Posterior cingulate gyrus (tissue), 11 donors: Measurements from ENCODE around the gene OR6T1.

Experiments used
- DNase-seq, 10 donors: peaks; one replicate each; pipeline versions ENCODE4 v3.0.0 to v3.0.0-alpha.2; 2020 to 2021; ENCODE audit warnings: mixed read lengths in 3 of 10
- intact Hi-C: fragments of 100-400 bp; cut with DNase I; formaldehyde crosslinking; loops from one replicate; pipeline ENCODE4 v1.15.1; 2023

The OR6T1 gene

GRCh38 chr11:123943738-123944137 is at the start of gene OR6T1:
Gene OR6T1 (minus strand): TSS chr11:123943838. CDS start chr11:123943838, 0 bp downstream.
- intact Hi-C loops = no loop called here
- no peak for DNase-seq

- peak in 1 of 10 donors; percentile 79 for DNase-seq
- intact Hi-C loops = no loop called here
These were observed 35.7 kb upstream of the OR6T1 start for GRCh38 chr11:123979311-123979710.

- intact Hi-C loops = no loop called here
- DNase-seq = no peak
These were observed 34.2 kb upstream of the OR6T1 start, which contains the start of gene OR10S1 for GRCh38 chr11:123977731-123978347. Gene OR10S1 (minus strand): TSS chr11:123977781. CDS start chr11:123977664, 117 bp downstream.

GRCh38 chr11:123976770-123977560 is 33.3 kb upstream of the OR6T1 start:
- DNase-seq = no peak
- intact Hi-C loops = no loop called here

GRCh38 chr11:123973816-123974215 is 30.2 kb upstream of the OR6T1 start:
- intact Hi-C loops = no loop called here
- no peak for DNase-seq

GRCh38 chr11:123956752-123957151 is 13.1 kb upstream of the OR6T1 start:
- intact Hi-C loops = no loop called here

GRCh38 chr11:123945132-123945531 is 1.5 kb upstream of the OR6T1 start:
- intact Hi-C loops = no loop called here
- DNase-seq = no peak

More at GRCh38 chr11:123956752-123957151, 13.1 kb upstream of the OR6T1 start:
- no peak for DNase-seq

GRCh38 chr11:123942413-123942812 is 1.2 kb downstream of the OR6T1 start:
- no peak for DNase-seq
- intact Hi-C loops = no loop called here

GRCh38 chr11:123939317-123939716 is 4.3 kb downstream of the OR6T1 start, which contains the start of gene OR4D5:
Gene OR4D5 (plus strand): TSS chr11:123939617. CDS start chr11:123939617, 0 bp downstream.
- no peak for DNase-seq
- intact Hi-C loops = no loop called here

GRCh38 chr11:123924027-123924426 is 19.6 kb downstream of the OR6T1 start:
- intact Hi-C loops = no loop called here
- no peak for DNase-seq

GRCh38 chr11:123920943-123921342 is 22.7 kb downstream of the OR6T1 start:
- DNase-seq = no peak
- intact Hi-C loops = no loop called here

GRCh38 chr11:123905826-123906225 is 37.8 kb downstream of the OR6T1 start:
- DNase-seq = no peak
- intact Hi-C loops = no loop called here

- intact Hi-C loops = no loop called here
- no peak for DNase-seq
These were observed 38.7 kb downstream of the OR6T1 start for GRCh38 chr11:123904932-123905331.

GRCh38 chr11:123903932-123904331 is 39.7 kb downstream of the OR6T1 start:
- DNase-seq = no peak
- intact Hi-C loops = no loop called here

GRCh38 chr11:123901867-123902266 is 41.8 kb downstream of the OR6T1 start, which contains the start of gene OR8D4:
Gene OR8D4 (plus strand): TSS chr11:123902167. CDS start chr11:123906432, 4,265 bp downstream.
- no peak for DNase-seq
- intact Hi-C loops = no loop called here

- intact Hi-C loops = no loop called here
- DNase-seq = peak in 1 of 10 donors; percentile 65
These were observed 43.8 kb downstream of the OR6T1 start for GRCh38 chr11:123899792-123900191.
